Measurements from ENCODE around the gene MRC2.

The MRC2 gene

GRCh38 chr17:62631936-62632924 lies 4.8 kb downstream of the MRC2 start:
- no peak for DNase-seq (ENCODE audit: low read depth)

- no peak for DNase-seq (ENCODE audit: low read depth)
Observed at GRCh38 chr17:62637809-62638208, 10.3 kb downstream of the MRC2 start.

DNA sequence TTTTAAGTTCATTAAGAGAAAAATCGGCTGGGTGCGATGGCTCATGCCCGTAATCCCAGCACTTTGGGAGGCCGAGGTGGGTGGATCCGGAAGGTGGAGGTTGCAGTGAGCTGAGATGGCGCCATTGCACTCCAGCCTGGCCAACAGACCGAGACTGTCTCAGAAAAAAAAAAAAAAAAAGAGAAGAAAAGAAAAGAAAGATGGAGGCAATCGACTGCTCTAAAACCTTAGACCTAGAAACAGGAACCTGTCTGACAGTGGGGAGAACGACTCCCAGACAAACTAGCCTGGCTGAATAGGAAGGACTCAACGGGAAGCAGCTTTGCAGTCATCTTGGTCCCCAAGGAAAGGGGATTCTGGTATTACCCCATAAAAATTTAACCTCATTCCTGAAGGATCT lies 13.7 kb downstream of the MRC2 start:
- DNase-seq (ENCODE audit: low read depth), result no peak

GRCh38 chr17:62641951-62642350 lies 14.5 kb downstream of the MRC2 start:
- no peak for DNase-seq (ENCODE audit: low read depth)

DNA sequence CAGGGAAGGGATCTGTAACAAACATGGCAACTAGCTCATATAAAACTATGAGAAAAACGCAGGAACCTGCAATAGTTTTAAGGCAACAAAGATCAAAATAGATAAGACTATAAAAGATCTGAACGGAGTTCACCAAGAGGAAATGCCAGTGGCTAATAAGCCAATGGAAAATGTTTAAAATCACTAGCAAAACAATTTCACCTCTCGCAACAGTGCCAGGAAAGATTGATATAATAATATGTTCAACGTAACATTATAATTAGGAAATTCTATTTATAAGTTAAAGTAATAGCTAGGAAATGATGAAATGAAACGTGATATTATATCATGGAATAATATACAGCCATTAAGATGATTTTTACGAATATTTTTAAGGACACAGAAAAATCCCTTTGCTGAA lies 16.0 kb downstream of the MRC2 start:
- DNase-seq (ENCODE audit: low read depth), result no peak

DNA sequence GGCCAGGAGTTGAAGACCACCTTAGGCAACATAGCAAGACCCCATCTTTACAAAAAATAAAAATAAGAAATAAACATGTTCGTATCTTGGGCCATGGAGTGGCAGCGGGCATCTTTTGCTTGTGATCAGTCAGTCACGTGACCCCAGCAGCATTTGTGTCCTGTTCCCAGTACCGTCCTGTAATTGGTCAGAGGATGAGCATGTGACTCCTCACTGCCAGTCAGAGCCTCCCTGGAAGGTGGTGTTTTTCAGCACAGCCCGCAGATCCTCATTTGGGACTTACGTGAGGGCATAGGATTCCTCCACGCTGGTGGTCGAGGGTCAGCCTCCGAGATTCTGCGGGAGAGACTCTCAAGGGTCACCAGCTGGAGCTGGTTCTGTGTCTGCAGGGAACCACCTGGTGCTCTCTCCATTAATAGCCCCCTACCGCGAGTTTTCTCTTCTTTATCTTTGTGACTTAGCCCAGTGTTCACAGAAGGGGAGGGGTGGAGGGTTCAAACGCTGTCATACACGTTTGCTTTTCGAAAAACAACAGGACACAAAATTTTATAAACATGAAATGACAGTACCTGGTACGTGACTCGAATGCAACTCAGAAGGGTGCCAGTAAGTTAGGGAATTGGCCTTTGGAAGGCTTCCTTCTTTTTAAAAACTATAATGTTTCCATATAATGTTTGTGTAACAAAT lies 17.2 kb downstream of the MRC2 start:
- DNase-seq (ENCODE audit: low read depth), result no peak

GRCh38 chr17:62648251-62648955 lies 20.9 kb downstream of the MRC2 start:
- DNase-seq (ENCODE audit: low read depth), result no peak

- DNase-seq (ENCODE audit: low read depth), result no peak
Observed at GRCh38 chr17:62648956-62649294, 21.5 kb downstream of the MRC2 start.

DNA sequence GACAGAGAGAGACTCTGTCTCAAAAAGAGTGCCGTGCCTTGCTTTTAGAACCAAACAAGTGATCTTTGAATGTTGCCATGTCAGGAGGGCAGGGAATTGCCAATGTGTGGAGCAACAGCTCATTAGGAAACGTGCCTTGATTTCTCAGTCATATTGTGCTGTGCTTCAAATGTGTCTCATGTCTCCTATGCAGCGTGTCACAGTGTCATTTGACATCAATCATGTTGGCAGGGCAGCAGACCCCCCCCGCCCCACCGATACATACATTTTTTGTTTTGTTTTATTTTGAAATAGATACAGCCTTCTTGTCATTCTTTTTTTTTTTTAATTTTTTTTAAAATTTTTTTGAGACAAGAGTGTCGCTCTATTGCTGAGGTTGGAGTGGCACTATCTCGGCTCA lies 22.1 kb downstream of the MRC2 start:
- DNase-seq (ENCODE audit: low read depth), result no peak

DNA sequence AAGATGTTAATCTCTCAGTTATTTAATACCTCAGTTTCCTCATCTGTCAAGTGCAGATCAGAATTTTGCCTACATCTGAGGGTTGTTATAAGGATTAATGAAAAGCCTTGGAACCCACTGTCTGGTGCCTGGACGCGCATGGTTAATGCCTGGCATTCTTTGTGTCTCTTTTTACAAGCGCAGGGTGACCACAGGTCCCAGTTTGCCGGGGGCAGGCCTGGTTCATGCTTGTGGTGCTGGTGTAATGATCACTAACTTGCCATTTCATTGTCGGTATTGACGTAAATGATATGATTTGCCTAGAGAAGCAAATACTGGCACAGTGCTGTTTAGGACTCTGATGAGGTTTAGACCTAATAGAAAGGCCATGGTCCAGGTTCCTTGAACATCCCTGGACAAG lies 23.1 kb downstream of the MRC2 start:
- no peak for DNase-seq (ENCODE audit: low read depth)

GRCh38 chr17:62652251-62653001 lies 25.0 kb downstream of the MRC2 start:
- peak; percentile 13 for DNase-seq (ENCODE audit: low read depth)

GRCh38 chr17:62653002-62653825 lies 25.7 kb downstream of the MRC2 start:
- DNase-seq (ENCODE audit: low read depth), result peak; percentile 70

GRCh38 chr17:62653826-62654761 lies 26.6 kb downstream of the MRC2 start:
- no peak for DNase-seq (ENCODE audit: low read depth)

GRCh38 chr17:62655656-62656055 lies 28.2 kb downstream of the MRC2 start:
- DNase-seq (ENCODE audit: low read depth), result no peak

DNA sequence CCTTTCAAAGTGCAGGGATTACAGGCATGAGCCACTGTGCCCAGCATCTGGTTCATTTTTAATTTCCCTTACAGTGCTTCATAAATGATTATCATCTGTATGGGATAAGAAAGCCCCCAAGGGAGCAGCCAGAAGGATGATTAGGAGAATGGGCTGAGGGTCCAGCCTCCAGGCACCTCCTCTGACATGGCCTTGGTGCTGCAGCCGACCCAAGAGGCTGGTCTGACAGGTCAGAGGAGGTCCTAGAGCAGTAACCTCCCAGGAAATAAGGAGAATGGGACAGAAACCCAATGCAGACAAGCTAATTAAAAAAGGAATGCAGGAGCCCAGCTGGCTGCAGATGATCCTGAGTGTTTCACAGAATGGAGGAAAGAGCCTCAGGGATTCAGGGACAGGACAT lies 29.0 kb downstream of the MRC2 start:
- no peak for DNase-seq (ENCODE audit: low read depth)

DNA sequence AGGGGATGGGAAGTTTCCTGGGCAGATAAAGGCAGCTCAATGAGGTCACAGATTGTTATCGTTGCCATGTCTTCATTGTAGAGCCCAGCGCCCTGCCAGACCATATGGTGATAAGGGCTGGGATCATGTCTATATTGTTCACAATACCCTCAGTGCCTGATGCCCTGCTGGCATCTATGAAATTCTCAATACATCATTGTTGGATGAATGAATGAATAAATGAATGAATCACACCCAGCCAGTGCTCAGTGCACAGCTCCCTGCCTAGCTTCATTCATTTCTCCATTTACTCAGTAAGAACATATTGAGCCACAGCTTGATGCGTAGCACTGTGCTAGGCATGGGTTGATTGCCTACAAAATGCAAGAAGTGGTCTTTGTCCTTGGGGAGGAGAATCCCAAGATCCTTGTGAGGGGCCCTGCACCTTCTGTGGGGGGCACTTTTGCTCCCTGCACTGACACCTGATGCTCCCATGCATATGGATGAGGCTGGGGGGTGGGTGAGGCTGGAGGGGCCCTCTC lies 29.7 kb downstream of the MRC2 start:
- DNase-seq (ENCODE audit: low read depth), result no peak

DNA sequence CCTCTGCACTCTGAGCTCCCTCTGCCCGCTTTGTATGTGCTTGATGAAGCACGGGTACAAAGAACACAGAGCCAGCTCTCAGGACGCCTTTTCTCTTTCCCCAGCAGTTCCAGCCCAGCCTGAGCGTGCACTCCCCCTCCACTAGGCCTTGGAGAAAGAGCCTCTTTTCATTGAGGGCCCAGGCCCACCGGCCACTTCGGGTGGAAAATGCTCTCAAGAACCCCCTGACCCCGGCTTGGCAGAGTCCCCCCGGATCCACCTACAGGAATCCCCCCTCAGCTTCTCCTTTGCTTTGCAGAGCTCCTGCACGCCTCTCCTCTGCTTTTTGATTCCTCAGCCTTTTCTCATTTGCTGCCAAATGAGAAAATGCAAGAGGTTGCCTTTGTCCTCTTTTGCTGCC lies 30.2 kb downstream of the MRC2 start:
- no peak for DNase-seq (ENCODE audit: low read depth)

GRCh38 chr17:62658136-62658920 lies 30.9 kb downstream of the MRC2 start:
- DNase-seq (ENCODE audit: low read depth), result no peak

- no peak for DNase-seq (ENCODE audit: low read depth)
Observed at GRCh38 chr17:62660629-62661118, 33.2 kb downstream of the MRC2 start.
